ENCODE data around the gene PLCB1.

The PLCB1 gene

GRCh38 chr20:8532169-8532568 is 400.1 kb downstream of the PLCB1 start:
- FAIRE-seq = no peak
- no peak for DNase-seq (ENCODE audit: low spot score)

GRCh38 chr20:8534368-8535160 is 402.5 kb downstream of the PLCB1 start:
- DNase-seq (ENCODE audit: low spot score) (no peak), FAIRE-seq (no peak)

- peak; percentile 26 for DNase-seq (ENCODE audit: low spot score)
- no peak for FAIRE-seq
Measured at GRCh38 chr20:8535403-8536261, 403.6 kb downstream of the PLCB1 start.

GRCh38 chr20:8536262-8536618 is 404.2 kb downstream of the PLCB1 start:
- FAIRE-seq = no peak

GRCh38 chr20:8540466-8540865 is 408.4 kb downstream of the PLCB1 start:
- no peak for DNase-seq (ENCODE audit: low spot score)
- FAIRE-seq = no peak

More at GRCh38 chr20:8536262-8536618, 404.2 kb downstream of the PLCB1 start:
- DNase-seq (ENCODE audit: low spot score) = no peak

GRCh38 chr20:8542110-8542486 is 410.0 kb downstream of the PLCB1 start:
- no peak for FAIRE-seq
- no peak for DNase-seq (ENCODE audit: low spot score)

- FAIRE-seq (no peak), DNase-seq (ENCODE audit: low spot score) (no peak)
Measured at GRCh38 chr20:8545212-8545611, 413.1 kb downstream of the PLCB1 start.

- DNase-seq (ENCODE audit: low spot score) = no peak
- FAIRE-seq = no peak
Measured at GRCh38 chr20:8547035-8547650, 415.1 kb downstream of the PLCB1 start.

GRCh38 chr20:8547968-8548588 is 416.0 kb downstream of the PLCB1 start:
- FAIRE-seq (no peak), DNase-seq (ENCODE audit: low spot score) (no peak)

GRCh38 chr20:8549192-8549591 is 417.1 kb downstream of the PLCB1 start:
- no peak for DNase-seq (ENCODE audit: low spot score)
- no peak for FAIRE-seq

GRCh38 chr20:8557711-8558110 is 425.6 kb downstream of the PLCB1 start:
- DNase-seq (ENCODE audit: low spot score) (no peak), FAIRE-seq (no peak)

- FAIRE-seq = no peak
- no peak for DNase-seq (ENCODE audit: low spot score)
Measured at GRCh38 chr20:8562356-8562755, 430.3 kb downstream of the PLCB1 start.

- DNase-seq (ENCODE audit: low spot score) (no peak), FAIRE-seq (no peak)
Measured at GRCh38 chr20:8568075-8568474, 436.0 kb downstream of the PLCB1 start.

GRCh38 chr20:8569766-8570165 is 437.7 kb downstream of the PLCB1 start:
- FAIRE-seq (no peak), DNase-seq (ENCODE audit: low spot score) (no peak)

- no peak for FAIRE-seq
- DNase-seq (ENCODE audit: low spot score) = no peak
Measured at GRCh38 chr20:8571611-8572010, 439.5 kb downstream of the PLCB1 start.

GRCh38 chr20:8573686-8574085 is 441.6 kb downstream of the PLCB1 start:
- FAIRE-seq = no peak
- no peak for DNase-seq (ENCODE audit: low spot score)

GRCh38 chr20:8575114-8575513 is 443.0 kb downstream of the PLCB1 start:
- FAIRE-seq = no peak
- DNase-seq (ENCODE audit: low spot score) = no peak

GRCh38 chr20:8578161-8578865 is 446.2 kb downstream of the PLCB1 start:
- DNase-seq (ENCODE audit: low spot score) = no peak
- no peak for FAIRE-seq

- FAIRE-seq = no peak
- DNase-seq (ENCODE audit: low spot score) = no peak
Measured at GRCh38 chr20:8579035-8579434, 447.0 kb downstream of the PLCB1 start.

GRCh38 chr20:8581446-8582183 is 449.5 kb downstream of the PLCB1 start:
- FAIRE-seq = no peak

More at GRCh38 chr20:8581446-8582183, 449.5 kb downstream of the PLCB1 start:
- no peak for DNase-seq (ENCODE audit: low spot score)

Measured in urothelium cell line (cell line).